Mammary epithelial cell (primary cell): ENCODE measurements around the gene ZNF654.

Experiments used
- EZH2 ChIP-seq: IDR thresholded peaks from 2 replicates; pipeline ENCODE4 v1.6.1; 2012; ENCODE audit warnings: low read length, inconsistent platforms, borderline replicate concordance
- TF ChIP-seq, protein P1 (sequence below), 2 donors: IDR thresholded peaks in 1 of 2; conservative IDR thresholded peaks in 1 of 2; 2 replicates each; pipeline ENCODE4 v1.5.1; 2011 to 2012; ENCODE audit warnings: inconsistent platforms in 2 of 2, low read length in 2 of 2, mild to moderate bottlenecking in 2 of 2, control low read depth in 1 of 2, low read depth in 1 of 2; ENCODE audit not compliant: insufficient read depth in 1 of 2; ENCODE audit errors: extremely low read depth in 1 of 2

DNA sequence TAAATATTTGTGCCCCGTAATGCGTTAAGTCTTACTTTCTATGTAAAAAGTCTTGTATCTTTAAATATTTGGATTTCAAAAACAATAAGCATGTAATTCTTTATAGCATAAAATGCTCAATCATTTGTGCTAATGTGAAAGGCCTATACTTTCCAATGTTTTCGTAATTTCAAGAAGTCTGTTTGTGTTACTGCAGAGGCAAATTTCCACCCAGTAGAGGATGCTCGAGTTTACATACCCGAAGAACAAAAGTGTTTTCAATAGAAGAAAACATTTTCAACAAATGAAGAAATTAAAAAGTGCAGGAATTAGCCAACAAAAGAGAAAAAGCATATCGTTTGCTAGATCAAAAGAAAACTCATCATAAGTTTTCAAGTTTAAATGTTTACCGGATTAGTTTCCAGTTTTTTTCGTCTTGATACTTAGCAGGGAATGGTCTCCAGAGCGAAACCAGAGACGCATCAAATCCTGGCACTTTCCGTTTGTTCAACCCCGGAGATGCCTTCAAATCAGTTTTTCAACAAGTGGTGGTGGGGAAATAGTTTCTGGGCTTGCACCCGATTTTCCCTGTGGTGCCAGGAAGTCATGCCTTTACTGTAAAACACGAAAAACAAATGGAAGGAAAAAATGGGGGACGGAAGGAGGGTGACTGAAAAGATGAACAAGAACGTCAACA is 1.3 kb upstream of the ZNF654 start:
- TF ChIP-seq, protein P1, sequence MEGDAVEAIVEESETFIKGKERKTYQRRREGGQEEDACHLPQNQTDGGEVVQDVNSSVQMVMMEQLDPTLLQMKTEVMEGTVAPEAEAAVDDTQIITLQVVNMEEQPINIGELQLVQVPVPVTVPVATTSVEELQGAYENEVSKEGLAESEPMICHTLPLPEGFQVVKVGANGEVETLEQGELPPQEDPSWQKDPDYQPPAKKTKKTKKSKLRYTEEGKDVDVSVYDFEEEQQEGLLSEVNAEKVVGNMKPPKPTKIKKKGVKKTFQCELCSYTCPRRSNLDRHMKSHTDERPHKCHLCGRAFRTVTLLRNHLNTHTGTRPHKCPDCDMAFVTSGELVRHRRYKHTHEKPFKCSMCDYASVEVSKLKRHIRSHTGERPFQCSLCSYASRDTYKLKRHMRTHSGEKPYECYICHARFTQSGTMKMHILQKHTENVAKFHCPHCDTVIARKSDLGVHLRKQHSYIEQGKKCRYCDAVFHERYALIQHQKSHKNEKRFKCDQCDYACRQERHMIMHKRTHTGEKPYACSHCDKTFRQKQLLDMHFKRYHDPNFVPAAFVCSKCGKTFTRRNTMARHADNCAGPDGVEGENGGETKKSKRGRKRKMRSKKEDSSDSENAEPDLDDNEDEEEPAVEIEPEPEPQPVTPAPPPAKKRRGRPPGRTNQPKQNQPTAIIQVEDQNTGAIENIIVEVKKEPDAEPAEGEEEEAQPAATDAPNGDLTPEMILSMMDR (conservative IDR thresholded peaks at IDR 0.05 in 1 of 2, IDR thresholded peaks at IDR 0.05 in 1 of 2; ENCODE audit: extremely low read depth in 1 of 2, insufficient read depth in 1 of 2, low read depth in 1 of 2, low read length in 2 of 2): peak in 1 of 2 donors; percentile 32
- TF ChIP-seq EZH2: no peak
